H1 (cell line): ENCODE results near the gene COX7A1. TPM values are rescaled to one million over a fixed set of nuclear protein-coding genes. Genes with fewer than 3 reads are reported as not detected.

Experiments used
- CTCF ChIA-PET: fragments of 300-600 bp; sonication (Branson Sonifier 250); formaldehyde crosslinking; loops from one replicate; lab custom pipeline; 2021; ENCODE audit not compliant: partially characterized antibody; lab: Charles Lee
- POLR2A ChIA-PET: fragments of 300-600 bp; sonication (Branson Sonifier 250); formaldehyde crosslinking; loops from one replicate; lab custom pipeline; 2021; ENCODE audit warnings: inconsistent platforms; ENCODE audit not compliant: partially characterized antibody; lab: Charles Lee
- DNase-seq, 2 experiments: peaks; one replicate each; pipeline versions ENCODE4 v3.0.0 to v3.0.0-alpha.2; 2010 to 2022; ENCODE audit warnings: low spot score in 2 of 2, low read depth in 1 of 2, mixed read lengths in 1 of 2
- FAIRE-seq: peaks from 2 replicates; lab custom pipeline; 2011; peaks lifted over from hg19 to GRCh38; lab: Jason Lieb, UNC
- H2AFZ ChIP-seq: 2 replicates; pipeline ENCODE4 v1.8.1; 2012; ENCODE audit warnings: low read length, inconsistent platforms
- H2AK5ac ChIP-seq: 2 replicates; pipeline ENCODE4 v1.6.1; 2013; ENCODE audit warnings: low read depth, low read length
- H2BK120ac ChIP-seq: replicated peaks from 2 replicates; pipeline ENCODE3; 2013; ENCODE audit warnings: low read depth, low read length, inconsistent platforms
- H2BK12ac ChIP-seq: 2 replicates; pipeline ENCODE4 v1.6.1; 2013; ENCODE audit warnings: low read depth, low read length
- H2BK15ac ChIP-seq: 2 replicates; pipeline ENCODE4 v1.6.1; 2013; ENCODE audit warnings: low read length
- H2BK20ac ChIP-seq: 2 replicates; pipeline ENCODE4 v1.6.1; 2013; ENCODE audit warnings: low read length
- H2BK5ac ChIP-seq: 2 replicates; pipeline ENCODE4 v1.6.1; 2013; ENCODE audit warnings: low read depth, low read length
- H3K14ac ChIP-seq: 2 replicates; pipeline ENCODE4 v1.6.1; 2013; ENCODE audit warnings: inconsistent platforms; ENCODE audit not compliant: insufficient read length
- H3K18ac ChIP-seq: 2 replicates; pipeline ENCODE4 v1.6.1; 2013; ENCODE audit warnings: low read length; ENCODE audit errors: extremely low read depth
- H3K23ac ChIP-seq: 2 replicates; pipeline ENCODE4 v1.6.1; 2013; ENCODE audit warnings: inconsistent platforms; ENCODE audit not compliant: insufficient read length
- H3K23me2 ChIP-seq: 2 replicates; pipeline ENCODE4 v1.6.1; 2013; ENCODE audit warnings: low read depth, low read length
- H3K27ac ChIP-seq: 2 replicates; pipeline ENCODE4 v1.6.1; 2011; ENCODE audit warnings: low read depth, low read length, inconsistent platforms
- H3K27me3 ChIP-seq, 4 experiments: replicated peaks in 1 of 4; 1 replicate in 1 of 4; 2 replicates in 3 of 4; pipeline versions ENCODE4 v1.6.1 to v1.8.1; 2011 to 2013; ENCODE audit warnings: low read length in 3 of 4, mild to moderate bottlenecking in 3 of 4, inconsistent platforms in 2 of 4, mixed read lengths in 2 of 4, moderate library complexity in 1 of 4; ENCODE audit not compliant: control insufficient read depth in 3 of 4, insufficient read depth in 3 of 4; ENCODE audit errors: extremely low read depth in 1 of 4
- H3K36me3 ChIP-seq, 4 experiments: 2 replicates each; pipeline versions ENCODE4 v1.6.1 to v1.8.1; 2011 to 2013; ENCODE audit warnings: mild to moderate bottlenecking in 4 of 4, low read length in 3 of 4, moderate library complexity in 2 of 4, control low read depth in 1 of 4, inconsistent platforms in 1 of 4; ENCODE audit not compliant: insufficient read depth in 4 of 4, control insufficient read depth in 2 of 4
- H3K4ac ChIP-seq: replicated peaks from 2 replicates; pipeline ENCODE3; 2013; ENCODE audit warnings: low read length, low read depth, mixed read lengths, inconsistent platforms; ENCODE audit not compliant: insufficient read length
- H3K4me1 ChIP-seq, 4 experiments: replicated peaks in 1 of 4; 1 replicate in 1 of 4; 2 replicates in 3 of 4; pipeline versions ENCODE4 v1.6.1 to v1.8.1; 2011 to 2013; ENCODE audit warnings: low read length in 3 of 4, inconsistent platforms in 2 of 4, mixed read lengths in 1 of 4; ENCODE audit not compliant: insufficient read depth in 4 of 4, control insufficient read depth in 3 of 4
- H3K4me2 ChIP-seq, 2 experiments: 2 replicates each; pipeline versions ENCODE4 v1.6.1 to v1.8.1; 2011 to 2013; ENCODE audit warnings: low read depth in 2 of 2, low read length in 2 of 2, control low read depth in 1 of 2, inconsistent platforms in 1 of 2, mild to moderate bottlenecking in 1 of 2; ENCODE audit not compliant: insufficient read depth in 1 of 2
- H3K4me3 ChIP-seq, 4 experiments: fragments of 200-600, 300-600 bp in 1 of 4; sonication (generic), shearing (Covaris generic), sonication (Bioruptor Twin) in 1 of 4; 2 replicates each; pipeline versions ENCODE4 v1.5.1 to v1.8.1; 2011 to 2016; ENCODE audit warnings: low read length in 4 of 4, low read depth in 3 of 4, control low read depth in 2 of 4, inconsistent platforms in 2 of 4, mild to moderate bottlenecking in 2 of 4, mixed read lengths in 1 of 4, moderate library complexity in 1 of 4; ENCODE audit not compliant: insufficient read depth in 2 of 4; ENCODE audit errors: extremely low read depth in 1 of 4
- H3K56ac ChIP-seq: replicated peaks from 2 replicates; pipeline ENCODE3; 2013; ENCODE audit warnings: low read depth, mild to moderate bottlenecking, mixed read lengths, low read length, inconsistent platforms; ENCODE audit not compliant: insufficient read length
- H3K79me1 ChIP-seq: 2 replicates; pipeline ENCODE4 v1.6.1; 2013; ENCODE audit warnings: low read depth, low read length, control low read depth
- H3K79me2 ChIP-seq, 2 experiments: 2 replicates each; pipeline versions ENCODE4 v1.6.1 to v1.8.1; 2012 to 2013; ENCODE audit warnings: low read length in 2 of 2, mild to moderate bottlenecking in 2 of 2, inconsistent platforms in 1 of 2; ENCODE audit not compliant: insufficient read depth in 2 of 2, control insufficient read depth in 1 of 2
- H3K9ac ChIP-seq, 4 experiments: replicated peaks in 1 of 4; 1 replicate in 1 of 4; 2 replicates in 3 of 4; pipeline versions ENCODE4 v1.6.1 to v1.8.1; 2011 to 2013; ENCODE audit warnings: low read depth in 3 of 4, low read length in 3 of 4, control low read depth in 2 of 4, mild to moderate bottlenecking in 2 of 4, moderate library complexity in 2 of 4, inconsistent platforms in 1 of 4; ENCODE audit errors: extremely low read depth in 1 of 4
- H3K9me3 ChIP-seq, 2 experiments: 2 replicates each; pipeline versions ENCODE4 v1.6.1 to v1.8.1; 2012 to 2013; ENCODE audit warnings: mild to moderate bottlenecking in 2 of 2, moderate library complexity in 2 of 2, control low read depth in 1 of 2, inconsistent platforms in 1 of 2, low read depth in 1 of 2, low read length in 1 of 2, mixed read lengths in 1 of 2; ENCODE audit not compliant: insufficient read depth in 2 of 2
- H4K20me1 ChIP-seq, 2 experiments: replicated peaks in 1 of 2; 2 replicates each; pipeline versions ENCODE3 to v1.8.1; 2011 to 2013; ENCODE audit warnings: inconsistent platforms in 2 of 2, low read length in 2 of 2, mild to moderate bottlenecking in 1 of 2; ENCODE audit not compliant: insufficient read depth in 2 of 2, control insufficient read depth in 1 of 2
- H4K5ac ChIP-seq: 2 replicates; pipeline ENCODE4 v1.6.1; 2013; ENCODE audit warnings: low read length, low read depth, mixed read lengths, inconsistent platforms; ENCODE audit not compliant: insufficient read length
- H4K8ac ChIP-seq: 2 replicates; pipeline ENCODE4 v1.8.0; 2013; ENCODE audit warnings: mild to moderate bottlenecking, moderate library complexity, low read length, inconsistent platforms; ENCODE audit not compliant: insufficient read depth; ENCODE audit errors: extremely low read depth
- H4K91ac ChIP-seq: replicated peaks from 2 replicates; pipeline ENCODE3; 2013; ENCODE audit warnings: low read length, mixed read lengths, inconsistent platforms; ENCODE audit not compliant: insufficient read length
- ATF2 ChIP-seq: IDR thresholded peaks from 2 replicates; pipeline ENCODE4 v1.6.1; 2012; ENCODE audit warnings: low read length, inconsistent platforms
- EZH2 ChIP-seq: fragments of 200-600 bp; sonication (generic); IDR thresholded peaks from 2 replicates; pipeline ENCODE4 v1.7.1; 2012; ENCODE audit warnings: low read depth, mild to moderate bottlenecking, moderate library complexity, low read length, inconsistent platforms; ENCODE audit not compliant: severe bottlenecking
- KDM1A ChIP-seq: fragments of 200-600, 300-600 bp; sonication (generic); IDR thresholded peaks from 2 replicates; pipeline ENCODE4 v1.7.1; 2016; ENCODE audit warnings: mild to moderate bottlenecking, low read length, borderline replicate concordance
- MAX ChIP-seq: IDR thresholded peaks from 2 replicates; pipeline ENCODE4 v1.6.1; 2012; ENCODE audit warnings: inconsistent platforms
- PHF8 ChIP-seq: fragments of 200-600 bp; sonication (generic); conservative IDR thresholded peaks from 2 replicates; pipeline ENCODE4 v1.7.1; 2012; ENCODE audit warnings: low read depth, mild to moderate bottlenecking, inconsistent platforms, low read length, moderate library complexity
- POU5F1 ChIP-seq: IDR thresholded peaks from 2 replicates; pipeline ENCODE4 v1.6.1; 2011; ENCODE audit warnings: low read depth, mild to moderate bottlenecking, low read length, moderate library complexity
- RNF2 ChIP-seq: fragments of 200-900, 300-1000 bp; sonication (generic); IDR thresholded peaks from 2 replicates; pipeline ENCODE4 v1.7.1; 2016; ENCODE audit warnings: borderline replicate concordance, low read depth, mild to moderate bottlenecking, antibody characterized with exemption, low read length; ENCODE audit not compliant: poor library complexity, severe bottlenecking; ENCODE audit errors: missing control alignments
- SRF ChIP-seq: IDR thresholded peaks from 2 replicates; pipeline ENCODE4 v1.6.1; 2011; ENCODE audit warnings: mild to moderate bottlenecking, low read depth, low read length, moderate library complexity
- WGBS, 2 experiments: shearing (Covaris generic) in 1 of 2; methylation state at CpG; one replicate each; pipeline versions ENCODE4 v1.1.6 to v1.1.7; 2013 to 2015; ENCODE audit warnings: low lambda C conversion rate in 2 of 2, mixed read lengths in 2 of 2, inconsistent platforms in 1 of 2, low coverage in 1 of 2, missing lambda C conversion rate in 1 of 2; ENCODE audit not compliant: insufficient replicate concordance in 2 of 2, insufficient coverage in 1 of 2, insufficient read length in 1 of 2; ENCODE audit errors: extremely low coverage in 1 of 2, missing lambda C conversion rate in 1 of 2; 5-methylcytosine and 5-hydroxymethylcytosine counted together
- polyA plus RNA-seq, 7 experiments: library from polyadenylated mRNA; depleted of rRNA in 3 of 7; stranded (reverse) in 5 of 7; unstranded in 2 of 7; fragments of >200 nt in 5 of 7; fragments of 200-250 nt in 2 of 7; gene quantifications; 1 replicate in 5 of 7; 2 replicates in 1 of 7; 4 replicates in 1 of 7; pipeline versions ENCODE4 v1.2.1 to v1.2.3, GENCODE V29; 2011 to 2013; ENCODE audit warnings: missing spikeins in 2 of 7, mixed read lengths in 2 of 7
- total RNA-seq: library from RNA; stranded (reverse); fragmentation: NEBNext Ultra II Directional; extraction: Animal tissue kit (Norgen Biotek cat#: 25700); gene quantifications from 2 replicates; pipeline ENCODE4 v1.2.1, GENCODE V29; 2021

COX7A1 gene
- total and polyA plus RNA-seq, 2 of the 8 experiments (the other 6 are each of a cell fraction or from before 2014, with no cell fraction given) = 0.60 TPM

GRCh38 chr19:36114721-36115452 lies 37.4 kb downstream of the COX7A1 start, which contains the start of gene POLR2I:
TSS of gene POLR2I (minus strand) at chr19:36114875. CDS start at chr19:36114856, 19 bp downstream.
- CTCF ChIA-PET = interaction anchor here (1.1 to 1.5 kb wide), 3 partner anchors 10 to 58 kb away, joined by 3 to 5 read pairs (median 3); no protein-coding TSS in a partner anchor
- TF ChIP-seq POU5F1 = no peak
- peak; percentile 59 for TF ChIP-seq PHF8
- no peak for TF ChIP-seq SRF
- TF ChIP-seq RNF2 = no peak
- TF ChIP-seq KDM1A = no peak
- no peak for TF ChIP-seq ATF2
- TF ChIP-seq EZH2 = no peak
- peak; percentile 98 for TF ChIP-seq MAX

More at GRCh38 chr19:36114721-36115452, 37.4 kb downstream of the COX7A1 start, which contains the start of gene POLR2I:
- H3K18ac ChIP-seq = peak within 1 kb of the TSS; percentile 90
- H3K23ac ChIP-seq = no peak within 1 kb of the TSS
- peaks cover 3 to 6% of the 10 kb centered on the region in 2 experiments for H4K20me1 ChIP-seq
- H3K36me3 ChIP-seq = peaks cover 4 to 21% (median 12%) of the 10 kb centered on the region in 4 experiments; a peak in 5 of 8 replicates
- peak within 1 kb of the TSS; percentile 68; the same call in 1 of the 2 replicates for H2BK12ac ChIP-seq
- H3K4me3 ChIP-seq = peak within 1 kb of the TSS; percentile 73 to 96 (median 82)
- H3K9me3 ChIP-seq = no peaks in the 10 kb centered on the region
- H2BK20ac ChIP-seq = no peak within 1 kb of the TSS
- peaks cover 15% of the 10 kb centered on the region for H3K79me1 ChIP-seq
- peak within 1 kb of the TSS; percentile 76 to 94 for H3K4me2 ChIP-seq
- peaks cover 10% of the 10 kb centered on the region for H3K23me2 ChIP-seq
- no peak within 1 kb of the TSS; the same call in 1 of the 2 replicates for H2BK15ac ChIP-seq
- H3K27me3 ChIP-seq = no peaks in the 10 kb centered on the region
- peaks cover 8 to 23% (median 18%) of the 10 kb centered on the region in 4 experiments for H3K4me1 ChIP-seq
- no peak within 1 kb of the TSS for H3K14ac ChIP-seq
- peak within 1 kb of the TSS; percentile 34; the same call in 1 of the 2 replicates for H2AFZ ChIP-seq
- peak within 1 kb of the TSS; percentile 63 for H4K91ac ChIP-seq
- peaks cover 0 to 9% of the 10 kb centered on the region in 2 experiments; a peak in 1 of 4 replicates for H3K79me2 ChIP-seq
- H3K9ac ChIP-seq = peak within 1 kb of the TSS; percentile 39 to 86 (median 56)
- H2BK5ac ChIP-seq = peak within 1 kb of the TSS; percentile 89; the same call in 1 of the 2 replicates
- FAIRE-seq = peak; percentile 81
- peak within 1 kb of the TSS; percentile 79 for H4K5ac ChIP-seq
- no peak within 1 kb of the TSS for H2AK5ac ChIP-seq
- no peak within 1 kb of the TSS for H2BK120ac ChIP-seq
- 0 out of 2 replicates have a peak within 1 kb of the TSS, but pooled peaks have one; percentile 37 for H4K8ac ChIP-seq
- H3K4ac ChIP-seq = peak within 1 kb of the TSS; percentile 40
- peak within 1 kb of the TSS; percentile 76 for H3K27ac ChIP-seq
- POLR2A ChIA-PET = interaction anchor here (0.7 to 2.9 kb wide), 10 partner anchors 12 to 413 kb away, joined by 3 to 27 read pairs (median 4); partner anchors contain the start of genes THAP8, ZNF146, ZNF260 and ZNF565
- 1% methylated on average over 60 of the region's 60 CpGs; no CpG with 5 or more reads in 1 of the 2 experiments for whole genome bisulfite sequencing, 2 experiments
- DNase-seq = peak; percentile 98 to 99
- H3K56ac ChIP-seq = peak within 1 kb of the TSS; percentile 24
